CD8-positive, alpha-beta memory T cell (primary cell): ENCODE measurements around the gene SH3RF1. TPM values are rescaled to one million over a fixed set of nuclear protein-coding genes. Genes with fewer than 3 reads are reported as not detected.
"Not testable (repeated sequence)": the region's sequence is repeated elsewhere in the genome, so short reads cannot be mapped to it uniquely, and the experiment has no call there.

Experiments
- CTCF ChIA-PET: fragments of 350-600 bp; sonication (Branson Sonifier 250); formaldehyde crosslinking; loops from one replicate; lab custom pipeline; 2021; ENCODE audit warnings: antibody characterized with exemption; lab: Charles Lee
- POLR2A ChIA-PET: fragments of 350-600 bp; sonication (Branson Sonifier 250); formaldehyde crosslinking; loops from one replicate; lab custom pipeline; 2021; ENCODE audit warnings: antibody characterized with exemption; lab: Charles Lee
- DNase-seq, 5 donors: peaks; one replicate each; pipeline versions ENCODE4 v3.0.0 to v3.0.0-alpha.2; 2020 to 2022; ENCODE audit warnings: mixed read lengths in 1 of 5
- H3K27ac ChIP-seq: one replicate; pipeline ENCODE4 v1.7.0; 2013; ENCODE audit warnings: low read depth, mild to moderate bottlenecking, low read length, moderate library complexity
- H3K27me3 ChIP-seq: 2 replicates; pipeline ENCODE4 v1.7.0; 2013; ENCODE audit warnings: low read length, mild to moderate bottlenecking; ENCODE audit not compliant: insufficient read depth, poor library complexity, severe bottlenecking
- H3K36me3 ChIP-seq: 2 replicates; pipeline ENCODE4 v1.7.0; 2013; ENCODE audit warnings: mild to moderate bottlenecking, low read length, moderate library complexity; ENCODE audit not compliant: insufficient read depth
- H3K4me1 ChIP-seq: 2 replicates; pipeline ENCODE4 v1.7.0; 2013; ENCODE audit warnings: mild to moderate bottlenecking, low read length, moderate library complexity; ENCODE audit not compliant: insufficient read depth
- H3K4me3 ChIP-seq: 2 replicates; pipeline ENCODE4 v1.7.0; 2013; ENCODE audit warnings: mild to moderate bottlenecking, low read length
- H3K9me3 ChIP-seq: 2 replicates; pipeline ENCODE4 v1.7.0; 2013; ENCODE audit warnings: mild to moderate bottlenecking, low read length
- H3K27ac Mint-ChIP-seq, 8 donors: one replicate each; pipeline ENCODE4 v1.8.0; 2020 to 2021; ENCODE audit warnings: mixed read lengths in 8 of 8, mild to moderate bottlenecking in 6 of 8, inconsistent platforms in 3 of 8, moderate library complexity in 3 of 8
- H3K27me3 Mint-ChIP-seq, 2 donors: one replicate each; pipeline ENCODE4 v1.8.0; 2020 to 2021; ENCODE audit warnings: mixed read lengths in 2 of 2, mild to moderate bottlenecking in 1 of 2, moderate library complexity in 1 of 2
- H3K36me3 Mint-ChIP-seq, 3 donors: one replicate each; pipeline ENCODE4 v1.8.0; 2020 to 2021; ENCODE audit warnings: mixed read lengths in 3 of 3, inconsistent platforms in 1 of 3, mild to moderate bottlenecking in 1 of 3
- H3K4me1 Mint-ChIP-seq, 3 donors: one replicate each; pipeline ENCODE4 v1.8.0; 2020 to 2021; ENCODE audit warnings: mixed read lengths in 3 of 3, inconsistent platforms in 1 of 3, mild to moderate bottlenecking in 1 of 3
- H3K4me3 Mint-ChIP-seq, 7 donors: one replicate each; pipeline ENCODE4 v1.8.0; 2020 to 2021; ENCODE audit warnings: mixed read lengths in 7 of 7, mild to moderate bottlenecking in 6 of 7, moderate library complexity in 4 of 7, inconsistent platforms in 2 of 7
- H3K9me3 Mint-ChIP-seq, 5 donors: one replicate each; pipeline ENCODE4 v1.8.0; 2020 to 2022; ENCODE audit warnings: mixed read lengths in 5 of 5, mild to moderate bottlenecking in 3 of 5, moderate library complexity in 2 of 5, inconsistent platforms in 1 of 5
- polyA plus RNA-seq: library from polyadenylated mRNA; unstranded; fragments of 300-500 nt; fragmentation: Illumina TruSeq; gene quantifications from one replicate; pipeline ENCODE4 v1.2.3, GENCODE V29; 2021
- total RNA-seq, 2 experiments: library from RNA; stranded (reverse); gene quantifications; one replicate each; pipeline ENCODE4 v1.2.3, GENCODE V29; 2021

Gene SH3RF1
- total and polyA plus RNA-seq, 3 experiments from 2014 or later, result 1.1 to 1.4 TPM; not detected in 1

GRCh38 chr4:169178092-169178491 lies 92.7 kb downstream of the SH3RF1 start:
- H3K27ac ChIP-seq, H3K9me3 ChIP-seq, POLR2A ChIA-PET, H3K4me3 ChIP-seq, H3K27ac Mint-ChIP-seq, H3K36me3 Mint-ChIP-seq, H3K4me1 ChIP-seq, H3K9me3 Mint-ChIP-seq, CTCF ChIA-PET, H3K27me3 ChIP-seq, H3K4me1 Mint-ChIP-seq, DNase-seq, H3K36me3 ChIP-seq, H3K4me3 Mint-ChIP-seq: not testable (repeated sequence)
- H3K27me3 Mint-ChIP-seq, result peaks cover 11 to 20% of the 10 kb centered on the region in 2 donors

GRCh38 chr4:169175476-169175875 lies 95.3 kb downstream of the SH3RF1 start:
- Histone ChIP-seq H3K4me1 (no peaks in the 10 kb centered on the region), H3K36me3 (no peaks in the 10 kb centered on the region), H3K4me3 (no peak overlapping the region), H3K27me3 (no peaks in the 10 kb centered on the region), H3K27ac (no peak overlapping the region), H3K9me3 (no peaks in the 10 kb centered on the region)
- H3K27me3 Mint-ChIP-seq, result peaks cover 4 to 7% of the 10 kb centered on the region in 2 donors
- no peaks in the 10 kb centered on the region for H3K9me3 Mint-ChIP-seq
- no peak overlapping the region for H3K27ac Mint-ChIP-seq
- POLR2A ChIA-PET, result no interaction called here
- H3K4me1 Mint-ChIP-seq, result no peaks in the 10 kb centered on the region
- no peaks in the 10 kb centered on the region for H3K36me3 Mint-ChIP-seq
- CTCF ChIA-PET, result no interaction called here
- DNase-seq, result no peak
- H3K4me3 Mint-ChIP-seq, result no peak overlapping the region

GRCh38 chr4:169175035-169175434 lies 95.7 kb downstream of the SH3RF1 start:
- no peak for DNase-seq
- H3K4me3 Mint-ChIP-seq, result no peak overlapping the region
- H3K27me3 Mint-ChIP-seq, result peaks cover 4 to 5% of the 10 kb centered on the region in 2 donors
- ChIA-PET POLR2A (no interaction called here), CTCF (no interaction called here)
- no peaks in the 10 kb centered on the region for H3K9me3 ChIP-seq
- no peak overlapping the region for H3K27ac Mint-ChIP-seq
- H3K9me3 Mint-ChIP-seq, result no peaks in the 10 kb centered on the region
- H3K36me3 Mint-ChIP-seq, result no peaks in the 10 kb centered on the region
- no peaks in the 10 kb centered on the region for H3K4me1 ChIP-seq
- no peak overlapping the region for H3K4me3 ChIP-seq
- H3K36me3 ChIP-seq, result no peaks in the 10 kb centered on the region
- H3K27ac ChIP-seq, result no peak overlapping the region
- no peaks in the 10 kb centered on the region for H3K4me1 Mint-ChIP-seq
- H3K27me3 ChIP-seq, result no peaks in the 10 kb centered on the region

- no peak overlapping the region for H3K4me3 ChIP-seq
- H3K27me3 ChIP-seq, result no peaks in the 10 kb centered on the region
- H3K4me1 Mint-ChIP-seq, result no peaks in the 10 kb centered on the region
- H3K27ac ChIP-seq, result no peak overlapping the region
- H3K9me3 ChIP-seq, result no peaks in the 10 kb centered on the region
- H3K36me3 ChIP-seq, result no peaks in the 10 kb centered on the region
- no peaks in the 10 kb centered on the region for H3K9me3 Mint-ChIP-seq
- no peak overlapping the region for H3K4me3 Mint-ChIP-seq
- peaks cover 3 to 4% of the 10 kb centered on the region in 2 donors for H3K27me3 Mint-ChIP-seq
- H3K4me1 ChIP-seq, result no peaks in the 10 kb centered on the region
- no peak for DNase-seq
- ChIA-PET CTCF (no interaction called here), POLR2A (no interaction called here)
- no peak overlapping the region for H3K27ac Mint-ChIP-seq
- no peaks in the 10 kb centered on the region for H3K36me3 Mint-ChIP-seq
These were observed 96.5 kb downstream of the SH3RF1 start for GRCh38 chr4:169174247-169174646.

- Mint-ChIP-seq H3K4me3 (no peak overlapping the region), H3K27ac (no peak overlapping the region), H3K36me3 (no peaks in the 10 kb centered on the region), H3K4me1 (no peaks in the 10 kb centered on the region), H3K9me3 (no peaks in the 10 kb centered on the region), H3K27me3 (peaks cover 0 to 15% of the 10 kb centered on the region in 2 donors)
- Histone ChIP-seq H3K4me1 (no peaks in the 10 kb centered on the region), H3K36me3 (no peaks in the 10 kb centered on the region), H3K27ac (no peak overlapping the region), H3K4me3 (no peak overlapping the region), H3K9me3 (no peaks in the 10 kb centered on the region), H3K27me3 (no peaks in the 10 kb centered on the region)
- DNase-seq, result no peak
- ChIA-PET POLR2A (no interaction called here), CTCF (no interaction called here)
These were observed 102.5 kb downstream of the SH3RF1 start for GRCh38 chr4:169167957-169168858.

GRCh38 chr4:169164669-169165415 lies 105.9 kb downstream of the SH3RF1 start:
- H3K4me3 Mint-ChIP-seq, result no peak overlapping the region
- no peaks in the 10 kb centered on the region for H3K36me3 Mint-ChIP-seq
- no peak overlapping the region for H3K27ac Mint-ChIP-seq
- no peaks in the 10 kb centered on the region for H3K9me3 Mint-ChIP-seq
- H3K27me3 Mint-ChIP-seq, result peaks cover 0 to 27% of the 10 kb centered on the region in 2 donors
- H3K4me1 Mint-ChIP-seq, result no peaks in the 10 kb centered on the region
- Histone ChIP-seq H3K4me3 (no peak overlapping the region), H3K4me1 (no peaks in the 10 kb centered on the region), H3K36me3 (no peaks in the 10 kb centered on the region), H3K27ac (no peak overlapping the region), H3K27me3 (no peaks in the 10 kb centered on the region), H3K9me3 (no peaks in the 10 kb centered on the region)
- DNase-seq, result no peak
- ChIA-PET CTCF (no interaction called here), POLR2A (no interaction called here)

- POLR2A ChIA-PET, result no interaction called here
- Histone ChIP-seq H3K27me3 (no peaks in the 10 kb centered on the region), H3K9me3 (no peaks in the 10 kb centered on the region), H3K4me3 (no peak overlapping the region), H3K4me1 (no peaks in the 10 kb centered on the region), H3K27ac (no peak overlapping the region), H3K36me3 (no peaks in the 10 kb centered on the region)
- CTCF ChIA-PET, result no interaction called here
- no peak for DNase-seq
- H3K36me3 Mint-ChIP-seq, result no peaks in the 10 kb centered on the region
- peaks cover 0 to 27% of the 10 kb centered on the region in 2 donors for H3K27me3 Mint-ChIP-seq
- H3K9me3 Mint-ChIP-seq, result no peaks in the 10 kb centered on the region
- no peak overlapping the region for H3K4me3 Mint-ChIP-seq
- no peaks in the 10 kb centered on the region for H3K4me1 Mint-ChIP-seq
- no peak overlapping the region for H3K27ac Mint-ChIP-seq
These were observed 106.6 kb downstream of the SH3RF1 start for GRCh38 chr4:169163947-169164668.

- Mint-ChIP-seq H3K36me3 (no peaks in the 10 kb centered on the region), H3K4me1 (no peaks in the 10 kb centered on the region), H3K27ac (no peak overlapping the region), H3K9me3 (no peaks in the 10 kb centered on the region), H3K27me3 (peaks cover 0 to 27% of the 10 kb centered on the region in 2 donors), H3K4me3 (no peak overlapping the region)
- Histone ChIP-seq H3K9me3 (no peaks in the 10 kb centered on the region), H3K36me3 (no peaks in the 10 kb centered on the region), H3K4me1 (no peaks in the 10 kb centered on the region), H3K4me3 (no peak overlapping the region), H3K27ac (no peak overlapping the region), H3K27me3 (no peaks in the 10 kb centered on the region)
- ChIA-PET CTCF (no interaction called here), POLR2A (no interaction called here)
- DNase-seq, result no peak
These were observed 107.3 kb downstream of the SH3RF1 start for GRCh38 chr4:169163495-169163894.
